GM12878 (cell line): Measurements from ENCODE around the gene LTB4R2.

Experiments
- CBX5 ChIP-seq: sonication (generic); IDR thresholded peaks from 2 replicates; pipeline ENCODE4 v1.6.1; 2016; ENCODE audit warnings: low read depth, moderate library complexity, mild to moderate bottlenecking, inconsistent platforms
- CHD4 ChIP-seq: fragments of 200-600 bp; sonication (generic); IDR thresholded peaks from 2 replicates; pipeline ENCODE4 v1.6.1; 2016; ENCODE audit warnings: mild to moderate bottlenecking
- CTCF ChIP-seq, 3 experiments: IDR thresholded peaks in 2 of 3; conservative IDR thresholded peaks in 1 of 3; 2 replicates each; pipeline ENCODE4 v1.5.1; 2011; ENCODE audit warnings: low read depth in 3 of 3, low read length in 3 of 3, mild to moderate bottlenecking in 3 of 3, control low read depth in 2 of 3, moderate library complexity in 2 of 3, inconsistent platforms in 1 of 3, mixed read lengths in 1 of 3; ENCODE audit not compliant: control insufficient read depth in 2 of 3, insufficient read depth in 1 of 3; ENCODE audit errors: extremely low read depth in 1 of 3
- EZH2 ChIP-seq: IDR thresholded peaks from 2 replicates; pipeline ENCODE4 v1.6.1; 2012; ENCODE audit warnings: low read depth, mild to moderate bottlenecking, control low read depth, inconsistent platforms, low read length, borderline replicate concordance; ENCODE audit not compliant: control insufficient read depth
- GABPA ChIP-seq: IDR thresholded peaks from 2 replicates; pipeline ENCODE4 v1.6.1; 2014; ENCODE audit warnings: antibody characterized with exemption, low read depth, mild to moderate bottlenecking, inconsistent platforms
- MEF2B ChIP-seq: fragments of 450-650 bp; IDR thresholded peaks from 2 replicates; pipeline ENCODE4 v1.6.1; 2018; ENCODE audit warnings: mild to moderate bottlenecking, moderate library complexity; ENCODE audit not compliant: partially characterized antibody, poor library complexity, severe bottlenecking
- NBN ChIP-seq: fragments of 450-650 bp; IDR thresholded peaks from 2 replicates; pipeline ENCODE4 v1.6.1; 2016
- NFIC ChIP-seq: IDR thresholded peaks from 2 replicates; pipeline ENCODE4 v1.6.1; 2012; ENCODE audit warnings: low read depth, mild to moderate bottlenecking, inconsistent platforms, low read length, moderate library complexity
- TCF3 ChIP-seq: IDR thresholded peaks from 2 replicates; pipeline ENCODE4 v1.6.1; 2012; ENCODE audit warnings: low read depth, mild to moderate bottlenecking, low read length, borderline replicate concordance; ENCODE audit not compliant: insufficient read depth
- TF ChIP-seq, protein P1 (sequence below): fragments of 450-650 bp; IDR thresholded peaks from 2 replicates; pipeline ENCODE4 v1.6.1; 2017; ENCODE audit warnings: antibody characterized with exemption, mild to moderate bottlenecking, moderate library complexity
- TF ChIP-seq, protein P2 (sequence below): fragments of 450-650 bp; formaldehyde crosslinking; IDR thresholded peaks from 2 replicates; pipeline ENCODE4 v1.5.0; 2022; ENCODE audit warnings: mild to moderate bottlenecking, missing genetic modification characterization
- TF ChIP-seq, protein P3 (sequence below): IDR thresholded peaks from 2 replicates; pipeline ENCODE4 v1.6.1; 2011; ENCODE audit warnings: low read depth, mild to moderate bottlenecking, low read length, moderate library complexity, borderline replicate concordance; ENCODE audit errors: extremely low read depth

DNA sequence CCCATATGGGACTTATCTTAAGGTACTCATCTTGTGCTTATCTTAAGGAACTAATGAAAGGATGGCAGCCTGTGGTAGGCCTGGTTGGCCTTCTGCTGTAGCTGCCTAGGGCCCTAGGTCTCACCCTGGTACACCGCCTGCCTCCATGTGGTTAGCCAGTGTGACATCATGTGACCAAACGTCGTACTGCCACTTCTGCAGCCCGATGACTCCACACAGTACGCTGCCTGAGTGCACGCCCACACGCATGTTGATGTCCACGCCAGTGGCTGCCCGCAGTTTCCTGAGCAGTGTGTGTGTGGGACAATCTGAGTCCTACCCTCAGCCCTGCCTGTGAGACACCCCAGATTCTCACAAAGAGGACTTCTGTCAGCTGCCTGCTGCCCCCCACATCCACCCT is 19.8 kb downstream of the LTB4R2 start:
- TF ChIP-seq NFIC (no peak), CHD4 (no peak), CTCF (IDR thresholded peaks at IDR 0.05 in 2 of 3, conservative IDR thresholded peaks at IDR 0.05 in 1 of 3; ENCODE audit: control insufficient read depth in 2 of 3, extremely low read depth in 1 of 3, insufficient read depth in 1 of 3, low read depth in 3 of 3, low read length in 3 of 3) (no peak), EZH2 (no peak), CBX5 (no peak), TCF3 (no peak), NBN (no peak), GABPA (no peak), MEF2B (no peak)
- TF ChIP-seq, protein P1, sequence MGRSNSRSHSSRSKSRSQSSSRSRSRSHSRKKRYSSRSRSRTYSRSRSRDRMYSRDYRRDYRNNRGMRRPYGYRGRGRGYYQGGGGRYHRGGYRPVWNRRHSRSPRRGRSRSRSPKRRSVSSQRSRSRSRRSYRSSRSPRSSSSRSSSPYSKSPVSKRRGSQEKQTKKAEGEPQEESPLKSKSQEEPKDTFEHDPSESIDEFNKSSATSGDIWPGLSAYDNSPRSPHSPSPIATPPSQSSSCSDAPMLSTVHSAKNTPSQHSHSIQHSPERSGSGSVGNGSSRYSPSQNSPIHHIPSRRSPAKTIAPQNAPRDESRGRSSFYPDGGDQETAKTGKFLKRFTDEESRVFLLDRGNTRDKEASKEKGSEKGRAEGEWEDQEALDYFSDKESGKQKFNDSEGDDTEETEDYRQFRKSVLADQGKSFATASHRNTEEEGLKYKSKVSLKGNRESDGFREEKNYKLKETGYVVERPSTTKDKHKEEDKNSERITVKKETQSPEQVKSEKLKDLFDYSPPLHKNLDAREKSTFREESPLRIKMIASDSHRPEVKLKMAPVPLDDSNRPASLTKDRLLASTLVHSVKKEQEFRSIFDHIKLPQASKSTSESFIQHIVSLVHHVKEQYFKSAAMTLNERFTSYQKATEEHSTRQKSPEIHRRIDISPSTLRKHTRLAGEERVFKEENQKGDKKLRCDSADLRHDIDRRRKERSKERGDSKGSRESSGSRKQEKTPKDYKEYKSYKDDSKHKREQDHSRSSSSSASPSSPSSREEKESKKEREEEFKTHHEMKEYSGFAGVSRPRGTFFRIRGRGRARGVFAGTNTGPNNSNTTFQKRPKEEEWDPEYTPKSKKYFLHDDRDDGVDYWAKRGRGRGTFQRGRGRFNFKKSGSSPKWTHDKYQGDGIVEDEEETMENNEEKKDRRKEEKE, result no peak
- TF ChIP-seq, protein P2, sequence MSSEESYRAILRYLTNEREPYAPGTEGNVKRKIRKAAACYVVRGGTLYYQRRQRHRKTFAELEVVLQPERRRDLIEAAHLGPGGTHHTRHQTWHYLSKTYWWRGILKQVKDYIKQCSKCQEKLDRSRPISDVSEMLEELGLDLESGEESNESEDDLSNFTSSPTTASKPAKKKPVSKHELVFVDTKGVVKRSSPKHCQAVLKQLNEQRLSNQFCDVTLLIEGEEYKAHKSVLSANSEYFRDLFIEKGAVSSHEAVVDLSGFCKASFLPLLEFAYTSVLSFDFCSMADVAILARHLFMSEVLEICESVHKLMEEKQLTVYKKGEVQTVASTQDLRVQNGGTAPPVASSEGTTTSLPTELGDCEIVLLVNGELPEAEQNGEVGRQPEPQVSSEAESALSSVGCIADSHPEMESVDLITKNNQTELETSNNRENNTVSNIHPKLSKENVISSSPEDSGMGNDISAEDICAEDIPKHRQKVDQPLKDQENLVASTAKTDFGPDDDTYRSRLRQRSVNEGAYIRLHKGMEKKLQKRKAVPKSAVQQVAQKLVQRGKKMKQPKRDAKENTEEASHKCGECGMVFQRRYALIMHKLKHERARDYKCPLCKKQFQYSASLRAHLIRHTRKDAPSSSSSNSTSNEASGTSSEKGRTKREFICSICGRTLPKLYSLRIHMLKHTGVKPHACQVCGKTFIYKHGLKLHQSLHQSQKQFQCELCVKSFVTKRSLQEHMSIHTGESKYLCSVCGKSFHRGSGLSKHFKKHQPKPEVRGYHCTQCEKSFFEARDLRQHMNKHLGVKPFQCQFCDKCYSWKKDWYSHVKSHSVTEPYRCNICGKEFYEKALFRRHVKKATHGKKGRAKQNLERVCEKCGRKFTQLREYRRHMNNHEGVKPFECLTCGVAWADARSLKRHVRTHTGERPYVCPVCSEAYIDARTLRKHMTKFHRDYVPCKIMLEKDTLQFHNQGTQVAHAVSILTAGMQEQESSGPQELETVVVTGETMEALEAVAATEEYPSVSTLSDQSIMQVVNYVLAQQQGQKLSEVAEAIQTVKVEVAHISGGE, result no peak
- TF ChIP-seq, protein P3, sequence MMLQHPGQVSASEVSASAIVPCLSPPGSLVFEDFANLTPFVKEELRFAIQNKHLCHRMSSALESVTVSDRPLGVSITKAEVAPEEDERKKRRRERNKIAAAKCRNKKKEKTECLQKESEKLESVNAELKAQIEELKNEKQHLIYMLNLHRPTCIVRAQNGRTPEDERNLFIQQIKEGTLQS, result no peak
